Motor neuron (in vitro differentiated cells): Measurements from ENCODE around the gene REC114. TPM values are rescaled to one million over a fixed set of nuclear protein-coding genes. Genes with fewer than 3 reads are reported as not detected.
A peak's percentile ranks its signal among the peaks of the same experiment; 100 is the strongest.
"Not testable (repeated sequence)": the region's sequence is repeated elsewhere in the genome, so short reads cannot be mapped to it uniquely, and the experiment has no call there.

Experiments used
- ATAC-seq, 8 experiments: fragments of 200-7000 bp; cut with Tn5 transposase; replicated peaks in 6 of 8; 2 replicates each; pipeline ENCODE4 v1.8.0; 2021; ENCODE audit warnings: mild to moderate bottlenecking in 8 of 8, moderate library complexity in 8 of 8
- H3K27ac ChIP-seq, 2 donors: fragments of 250-450 bp; sonication (Bioruptor Pico); 2 replicates each; pipeline ENCODE4 v1.9.0; 2021; ENCODE audit warnings: antibody characterized with exemption in 2 of 2, mild to moderate bottlenecking in 2 of 2, moderate library complexity in 1 of 2
- H3K4me1 ChIP-seq, 2 donors: fragments of 250-450 bp; sonication (Bioruptor Pico); replicated peaks in 1 of 2; 2 replicates each; pipeline ENCODE4 v1.6.1; 2021; ENCODE audit warnings: antibody characterized with exemption in 2 of 2, mild to moderate bottlenecking in 2 of 2, moderate library complexity in 1 of 2
- H3K4me3 ChIP-seq, 5 donors: fragments of 250-450 bp; sonication (Bioruptor Pico); 2 replicates each; pipeline ENCODE4 v1.9.0; 2021; ENCODE audit warnings: antibody characterized with exemption in 5 of 5, mild to moderate bottlenecking in 5 of 5, moderate library complexity in 4 of 5
- WGBS, 10 experiments: fragments of 450-650 bp; shearing (Covaris generic); methylation state at CpG; one replicate each; pipeline ENCODE4 v1.0.0; 2022; 5-methylcytosine and 5-hydroxymethylcytosine counted together
- in situ Hi-C, 9 experiments: fragments of 400-800 bp; cut with MboI; loops; one replicate each; pipeline ENCODE4 v1.15.0; 2021; ENCODE audit warnings: low sequenced_read_pairs in 9 of 9, low pct_unique_long_range_greater_than_20kb in 2 of 9; ENCODE audit not compliant: unreplicated experiment in 9 of 9
- total RNA-seq, 8 experiments: library from RNA; unstranded; fragments of 300-600 nt; gene quantifications; 2 replicates each; pipeline versions ENCODE4 v1.2.3 to v1.2.4, GENCODE V29; 2022

Gene REC114
- total RNA-seq, 8 experiments from 2014 or later = not detected

DNA sequence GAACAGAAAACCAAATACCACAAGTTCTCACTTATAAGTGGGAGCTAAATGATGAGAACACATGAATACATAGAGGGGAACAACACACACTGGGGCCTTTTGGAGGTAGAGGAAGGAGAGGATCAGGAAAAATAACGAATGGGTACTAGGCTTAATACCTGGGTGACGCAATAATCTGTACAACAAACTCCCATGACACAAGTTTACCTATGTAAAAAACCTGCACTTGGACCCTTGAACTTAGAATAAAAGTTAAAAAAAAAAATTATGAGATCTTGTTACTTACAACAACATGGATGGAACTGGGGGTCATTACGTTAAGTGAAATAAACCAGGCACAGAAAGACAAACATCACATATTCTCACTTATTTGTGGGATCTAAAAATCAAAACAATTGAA is 106.0 kb downstream of the REC114 start:
- H3K4me3 ChIP-seq, ATAC-seq, H3K27ac ChIP-seq, H3K4me1 ChIP-seq: not testable (repeated sequence)
- in situ Hi-C loops = loop anchor here in 1 of 9 experiments (25.0 kb wide), 1 partner anchor 237 kb away; no protein-coding TSS in a partner anchor
- 87 to 100% (median 94%) methylated on average over 2 to 3 of the region's 3 CpGs; no CpG with 5 or more reads in 1 of the 10 experiments for WGBS, 10 experiments

DNA sequence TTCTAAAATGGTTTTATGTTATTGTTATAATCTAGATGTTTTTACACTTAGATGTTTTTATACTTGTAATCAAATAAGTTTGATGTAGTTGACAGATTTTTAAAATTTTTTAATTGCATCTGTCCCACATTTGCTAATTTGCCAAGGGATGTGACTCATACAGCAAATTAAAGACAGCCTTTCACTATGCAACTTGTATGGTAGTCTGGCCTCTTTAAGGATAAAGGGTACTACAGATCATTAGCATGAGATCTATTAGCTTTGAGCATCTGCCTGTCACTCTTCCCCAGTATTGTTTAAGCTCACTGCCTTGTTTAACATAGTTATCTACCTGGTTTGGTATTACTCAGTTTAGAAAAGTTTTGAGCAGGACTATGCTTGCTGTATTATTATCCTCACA is 107.2 kb downstream of the REC114 start:
- no peaks in the 10 kb centered on the region for H3K4me1 ChIP-seq
- in situ Hi-C loops = loop anchor here in 6 of 9 experiments (10.0 to 25.0 kb wide), 4 partner anchors 137 to 238 kb away; partner anchors contain the start of gene CD276 (in 1 of the 6)
- peak in 1 of 8 experiments; percentile 56 for ATAC-seq

DNA sequence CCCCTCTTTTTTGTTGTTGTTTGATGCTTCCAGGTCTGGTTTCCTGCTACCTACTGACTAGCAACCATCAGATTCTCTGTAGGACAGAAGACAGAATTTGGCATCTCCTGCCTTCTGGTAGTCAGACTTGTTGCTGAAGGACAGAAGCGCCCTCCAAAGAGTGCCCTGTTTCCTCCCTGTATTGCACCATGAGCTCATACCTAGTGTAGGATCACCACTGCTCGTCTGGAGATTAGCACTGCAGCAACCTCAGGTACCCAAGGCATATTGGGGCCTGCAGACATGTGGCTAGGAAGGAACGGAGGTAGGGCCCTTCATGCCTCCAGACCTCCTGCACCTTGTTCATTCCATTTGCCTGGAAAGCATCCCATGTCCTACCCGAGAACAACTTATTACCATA is 112.1 kb downstream of the REC114 start:
- Histone ChIP-seq H3K4me3 (no peak overlapping the region), H3K4me1 (peaks cover 0 to 8% of the 10 kb centered on the region in 2 donors), H3K27ac (no peak overlapping the region)
- 67 to 100% (median 100%) methylated on average over 1 to 3 of the region's 4 CpGs; no CpG with 5 or more reads in 3 of the 10 experiments for WGBS, 10 experiments
- no peak for ATAC-seq
- in situ Hi-C loops = loop anchor here in 6 of 9 experiments (10.0 to 25.0 kb wide), 4 partner anchors 132 to 243 kb away; partner anchors contain the start of gene CD276 (in 1 of the 6)

More for the DNA sequence above, 107.2 kb downstream of the REC114 start:
- Histone ChIP-seq H3K4me3 (no peak overlapping the region), H3K27ac (no peak overlapping the region)

- in situ Hi-C loops = loop anchor here in 6 of 9 experiments (10.0 to 25.0 kb wide), 4 partner anchors 129 to 246 kb away; partner anchors contain the start of gene CD276 (in 1 of the 6)
Measured at GRCh38 chr15:73558529-73558928, 115.6 kb downstream of the REC114 start.

GRCh38 chr15:73560501-73561117 is 117.6 kb downstream of the REC114 start:
- H3K27ac ChIP-seq = no peak overlapping the region
- peak in 7 of 8 experiments; percentile 38 to 78 (median 61) for ATAC-seq
- H3K4me3 ChIP-seq = no peak overlapping the region
- 0 to 100% (median 56%) methylated on average over 1 to 2 of the region's 2 CpGs; no CpG with 5 or more reads in 2 of the 10 experiments for WGBS, 10 experiments
- in situ Hi-C loops = loop anchor here in 5 of 9 experiments (10.0 to 25.0 kb wide), 4 partner anchors 74 to 248 kb away; partner anchors contain the start of genes CD276 (in 1 of the 5) and NPTN (in 1 of the 5)
- H3K4me1 ChIP-seq = peaks cover 0 to 8% of the 10 kb centered on the region in 2 donors

More at GRCh38 chr15:73558529-73558928, 115.6 kb downstream of the REC114 start:
- peaks cover 0 to 8% of the 10 kb centered on the region in 2 donors for H3K4me1 ChIP-seq
- H3K4me3 ChIP-seq = no peak overlapping the region
- WGBS, 10 experiments = 7 to 100% (median 20%) methylated on average over 1 of the region's 1 CpG; no CpG with 5 or more reads in 5 of the 10 experiments
- no peak overlapping the region for H3K27ac ChIP-seq
- ATAC-seq = peak in 2 of 8 experiments; percentile 19 to 28

DNA sequence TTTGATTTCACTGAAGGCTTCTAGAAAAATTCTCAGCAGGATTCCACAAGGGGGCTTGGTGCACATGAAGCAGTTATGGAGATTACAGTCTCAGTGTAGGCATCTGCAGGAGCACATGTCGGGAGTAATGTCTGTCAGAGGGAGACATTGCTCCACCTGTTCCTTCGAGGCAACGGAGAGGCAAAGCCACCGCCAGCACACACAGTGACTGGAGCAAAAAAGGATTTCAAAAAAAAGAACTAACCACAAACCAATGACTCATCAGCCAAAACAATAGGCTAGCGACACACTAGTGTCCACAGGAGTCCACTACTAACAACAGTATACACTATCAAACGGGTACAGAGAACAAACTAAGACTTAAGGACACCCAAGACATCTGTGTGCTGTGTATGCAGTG is 121.3 kb downstream of the REC114 start:
- peak; percentile 60 to 94 (median 83) for ATAC-seq
- in situ Hi-C loops = loop anchor here in 5 of 9 experiments (10.0 to 25.0 kb wide), 4 partner anchors 71 to 252 kb away; partner anchors contain the start of genes CD276 (in 1 of the 5) and NPTN (in 1 of the 5)
- H3K4me3 ChIP-seq = no peak overlapping the region
- H3K4me1 ChIP-seq = no peaks in the 10 kb centered on the region
- H3K27ac ChIP-seq = no peak overlapping the region
- WGBS, 10 experiments = 36 to 100% (median 47%) methylated on average over 1 to 5 of the region's 6 CpGs; no CpG with 5 or more reads in 3 of the 10 experiments

- Histone ChIP-seq H3K4me1 (no peaks in the 10 kb centered on the region), H3K4me3 (no peak overlapping the region), H3K27ac (no peak overlapping the region)
- 0 to 100% (median 100%) methylated on average over 1 of the region's 1 CpG; no CpG with 5 or more reads in 3 of the 10 experiments for WGBS, 10 experiments
- no peak for ATAC-seq
- in situ Hi-C loops = loop anchor here in 5 of 9 experiments (10.0 to 25.0 kb wide), 4 partner anchors 68 to 255 kb away; partner anchors contain the start of genes CD276 (in 1 of the 5) and NPTN (in 1 of the 5)
Measured at GRCh38 chr15:73567020-73567419, 124.1 kb downstream of the REC114 start.

DNA sequence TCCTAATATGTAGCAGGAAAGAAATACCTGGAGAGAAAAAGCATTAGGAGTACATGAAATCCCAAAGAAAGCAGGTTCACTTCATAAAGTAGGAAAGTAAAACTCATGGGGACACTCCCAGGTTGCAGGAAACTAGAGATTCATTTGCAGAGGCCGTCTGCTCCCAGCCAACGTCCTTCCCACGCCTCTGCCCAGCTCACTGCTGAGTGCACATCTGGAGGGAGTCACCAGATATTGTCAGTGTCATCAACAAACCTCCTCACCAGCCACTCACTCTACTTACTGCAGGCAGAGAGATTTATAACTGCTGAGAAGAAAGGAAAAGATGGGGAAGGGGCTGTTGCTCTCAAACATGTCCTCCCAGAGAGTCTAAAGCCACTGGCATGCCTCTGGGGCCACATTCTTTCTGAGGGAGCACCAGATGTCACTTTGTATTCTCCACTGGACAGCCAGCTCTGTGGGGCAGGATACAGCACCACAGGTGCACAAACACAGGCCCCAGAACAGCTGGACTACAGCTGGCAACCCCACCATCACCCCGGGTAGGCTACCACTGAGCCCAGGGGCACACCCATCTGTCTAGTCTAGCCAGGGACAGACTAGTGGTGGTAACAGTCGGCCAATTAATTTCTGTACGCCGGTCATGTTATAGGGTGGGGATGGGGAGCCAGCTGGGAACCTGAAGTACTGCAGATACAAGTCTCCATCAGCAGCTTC is 125.8 kb downstream of the REC114 start:
- in situ Hi-C loops = loop anchor here in 5 of 9 experiments (10.0 to 25.0 kb wide), 4 partner anchors 66 to 256 kb away; partner anchors contain the start of genes CD276 (in 1 of the 5) and NPTN (in 1 of the 5)
- Histone ChIP-seq H3K4me3 (no peak overlapping the region), H3K4me1 (no peaks in the 10 kb centered on the region), H3K27ac (no peak overlapping the region)
- peak in 2 of 8 experiments; percentile 53 to 60 for ATAC-seq
- 26 to 100% (median 60%) methylated on average over 1 to 4 of the region's 7 CpGs; no CpG with 5 or more reads in 6 of the 10 experiments for WGBS, 10 experiments

DNA sequence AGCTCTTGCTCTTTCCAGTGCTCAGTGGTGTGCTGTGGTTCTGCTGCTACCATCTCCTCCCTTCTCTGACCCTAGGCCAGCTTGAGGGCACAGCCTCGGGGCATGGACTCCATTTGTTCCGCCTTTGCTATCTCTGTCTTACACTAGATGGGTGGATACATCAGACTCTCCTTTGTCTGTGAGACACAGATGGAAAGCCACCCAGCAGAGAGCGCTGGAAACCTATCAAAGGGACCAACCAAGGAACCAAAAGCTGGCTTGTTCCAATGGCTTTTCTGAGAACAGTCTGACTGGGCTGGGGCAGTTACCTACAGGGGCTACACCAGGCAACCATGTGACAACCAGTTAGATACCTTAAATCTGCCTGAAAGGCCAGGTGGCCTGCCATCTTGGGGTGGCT is 126.4 kb downstream of the REC114 start:
- in situ Hi-C loops = loop anchor here in 5 of 9 experiments (10.0 to 25.0 kb wide), 4 partner anchors 65 to 257 kb away; partner anchors contain the start of genes CD276 (in 1 of the 5) and NPTN (in 1 of the 5)
- 80 to 100% (median 83%) methylated on average over 1 to 2 of the region's 3 CpGs; no CpG with 5 or more reads in 6 of the 10 experiments for WGBS, 10 experiments
- ATAC-seq = peak in 2 of 8 experiments; percentile 25 to 27

DNA sequence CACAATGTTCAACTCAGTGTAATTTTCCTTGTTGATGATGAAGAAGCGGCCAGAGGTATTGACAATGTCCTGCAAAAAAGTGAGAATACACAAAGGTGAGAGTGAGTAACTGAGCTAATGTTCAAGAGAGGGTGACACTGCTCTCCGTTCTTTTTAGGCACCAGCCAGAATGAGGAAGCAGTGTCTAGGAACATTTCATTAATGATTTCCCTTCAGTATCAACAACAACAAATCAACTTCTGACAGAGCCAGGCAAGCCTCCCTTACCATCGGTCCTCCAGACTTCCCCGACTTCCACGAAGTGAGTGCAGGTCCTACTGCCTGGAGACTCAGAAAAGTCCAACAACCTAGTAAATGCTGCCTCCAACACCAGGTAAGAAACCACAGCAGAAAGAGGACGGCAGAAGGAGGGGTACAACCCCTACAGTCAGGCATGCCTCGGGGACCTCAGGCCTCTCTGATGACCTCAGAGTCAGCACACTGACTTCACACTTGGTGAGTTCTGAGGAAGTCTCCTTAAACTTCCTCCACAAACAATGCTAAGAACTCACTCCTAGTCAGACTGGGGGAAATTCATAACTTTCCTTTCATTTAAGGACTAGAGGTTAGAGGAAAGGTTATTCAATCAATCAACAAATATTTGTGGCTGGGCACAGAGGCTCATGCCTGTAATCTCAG is 127.5 kb downstream of the REC114 start:
- in situ Hi-C loops = loop anchor here in 5 of 9 experiments (25.0 kb wide), 3 partner anchors 117 to 258 kb away; partner anchors contain the start of gene CD276 (in 1 of the 5)
- no peaks in the 10 kb centered on the region for H3K4me1 ChIP-seq
- no peak for ATAC-seq
- H3K27ac ChIP-seq = no peak overlapping the region
- WGBS, 10 experiments = 83 to 100% (median 98%) methylated on average over 1 to 6 of the region's 7 CpGs; no CpG with 5 or more reads in 2 of the 10 experiments
- no peak overlapping the region for H3K4me3 ChIP-seq

More for the DNA sequence above, 126.4 kb downstream of the REC114 start:
- Histone ChIP-seq H3K27ac (no peak overlapping the region), H3K4me1 (no peaks in the 10 kb centered on the region), H3K4me3 (no peak overlapping the region)

GRCh38 chr15:73571346-73571745 is 128.4 kb downstream of the REC114 start:
- Histone ChIP-seq H3K27ac (no peak overlapping the region), H3K4me3 (no peak overlapping the region), H3K4me1 (no peaks in the 10 kb centered on the region)
- in situ Hi-C loops = loop anchor here in 5 of 9 experiments (25.0 kb wide), 3 partner anchors 116 to 259 kb away; partner anchors contain the start of gene CD276 (in 1 of the 5)
- peak in 4 of 8 experiments; percentile 40 to 83 (median 73) for ATAC-seq
- 40 to 100% (median 69%) methylated on average over 1 to 4 of the region's 5 CpGs; no CpG with 5 or more reads in 5 of the 10 experiments for WGBS, 10 experiments

DNA sequence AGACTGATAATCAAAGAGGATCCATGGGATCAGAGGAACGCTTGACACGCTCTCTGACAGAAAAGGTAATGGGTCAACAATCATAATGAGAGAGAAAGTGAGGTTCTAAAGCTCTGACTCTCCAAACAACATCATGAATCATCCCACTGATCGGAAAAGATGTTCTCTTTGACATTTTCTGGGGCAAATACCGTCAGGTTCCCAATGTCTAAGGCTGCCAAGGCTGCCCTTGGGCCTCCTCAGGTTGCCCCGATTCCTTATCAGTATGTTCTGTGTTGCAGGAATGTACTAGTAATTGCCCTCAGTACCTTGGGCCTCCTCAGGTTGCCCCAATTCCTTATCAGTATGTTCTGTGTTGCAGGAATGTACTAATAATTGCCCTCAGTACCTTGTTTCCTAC is 129.3 kb downstream of the REC114 start:
- in situ Hi-C loops = loop anchor here in 5 of 9 experiments (25.0 kb wide), 3 partner anchors 115 to 260 kb away; partner anchors contain the start of gene CD276 (in 1 of the 5)

More for the DNA sequence above, 129.3 kb downstream of the REC114 start:
- H3K4me1 ChIP-seq = no peaks in the 10 kb centered on the region
- WGBS, 10 experiments = 60 to 100% (median 76%) methylated on average over 1 to 5 of the region's 5 CpGs; no CpG with 5 or more reads in 1 of the 10 experiments
- ATAC-seq = no peak
- H3K4me3 ChIP-seq = no peak overlapping the region
- no peak overlapping the region for H3K27ac ChIP-seq
